GM18861 (cell line): ENCODE results near the gene ODAD2.
"Not testable (repeated sequence)": the region's sequence is repeated elsewhere in the genome, so short reads cannot be mapped to it uniquely, and the experiment has no call there.

Experiments
- ATAC-seq: cut with Tn5 transposase; IDR thresholded peaks from one replicate; pipeline ENCODE4 v1.9.1; 2021; ENCODE audit not compliant: unreplicated experiment

The ODAD2 gene, protein sequence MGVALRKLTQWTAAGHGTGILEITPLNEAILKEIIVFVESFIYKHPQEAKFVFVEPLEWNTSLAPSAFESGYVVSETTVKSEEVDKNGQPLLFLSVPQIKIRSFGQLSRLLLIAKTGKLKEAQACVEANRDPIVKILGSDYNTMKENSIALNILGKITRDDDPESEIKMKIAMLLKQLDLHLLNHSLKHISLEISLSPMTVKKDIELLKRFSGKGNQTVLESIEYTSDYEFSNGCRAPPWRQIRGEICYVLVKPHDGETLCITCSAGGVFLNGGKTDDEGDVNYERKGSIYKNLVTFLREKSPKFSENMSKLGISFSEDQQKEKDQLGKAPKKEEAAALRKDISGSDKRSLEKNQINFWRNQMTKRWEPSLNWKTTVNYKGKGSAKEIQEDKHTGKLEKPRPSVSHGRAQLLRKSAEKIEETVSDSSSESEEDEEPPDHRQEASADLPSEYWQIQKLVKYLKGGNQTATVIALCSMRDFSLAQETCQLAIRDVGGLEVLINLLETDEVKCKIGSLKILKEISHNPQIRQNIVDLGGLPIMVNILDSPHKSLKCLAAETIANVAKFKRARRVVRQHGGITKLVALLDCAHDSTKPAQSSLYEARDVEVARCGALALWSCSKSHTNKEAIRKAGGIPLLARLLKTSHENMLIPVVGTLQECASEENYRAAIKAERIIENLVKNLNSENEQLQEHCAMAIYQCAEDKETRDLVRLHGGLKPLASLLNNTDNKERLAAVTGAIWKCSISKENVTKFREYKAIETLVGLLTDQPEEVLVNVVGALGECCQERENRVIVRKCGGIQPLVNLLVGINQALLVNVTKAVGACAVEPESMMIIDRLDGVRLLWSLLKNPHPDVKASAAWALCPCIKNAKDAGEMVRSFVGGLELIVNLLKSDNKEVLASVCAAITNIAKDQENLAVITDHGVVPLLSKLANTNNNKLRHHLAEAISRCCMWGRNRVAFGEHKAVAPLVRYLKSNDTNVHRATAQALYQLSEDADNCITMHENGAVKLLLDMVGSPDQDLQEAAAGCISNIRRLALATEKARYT

DNA sequence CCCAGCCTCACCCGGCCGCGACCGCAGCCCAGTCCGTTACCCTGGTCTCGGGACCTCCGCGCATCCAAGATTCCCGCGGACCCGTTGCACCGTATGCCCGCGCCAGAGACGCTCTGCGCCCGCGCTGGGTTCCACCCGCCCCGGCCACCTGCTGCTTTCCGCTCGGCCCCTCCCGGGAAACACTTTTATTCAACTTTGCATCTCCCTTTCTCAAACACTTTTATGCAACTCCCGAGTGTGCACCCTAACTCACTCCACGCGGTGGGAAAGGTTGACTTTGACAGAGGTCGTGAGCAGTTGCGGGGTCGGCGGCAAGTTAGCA lies at the start of gene ODAD2:
ODAD2 (minus strand) TSS at position 126 of the 322 bp plus-strand sequence. CDS start 3,937 bp downstream, outside the sequence.
- ATAC-seq: no peak

DNA sequence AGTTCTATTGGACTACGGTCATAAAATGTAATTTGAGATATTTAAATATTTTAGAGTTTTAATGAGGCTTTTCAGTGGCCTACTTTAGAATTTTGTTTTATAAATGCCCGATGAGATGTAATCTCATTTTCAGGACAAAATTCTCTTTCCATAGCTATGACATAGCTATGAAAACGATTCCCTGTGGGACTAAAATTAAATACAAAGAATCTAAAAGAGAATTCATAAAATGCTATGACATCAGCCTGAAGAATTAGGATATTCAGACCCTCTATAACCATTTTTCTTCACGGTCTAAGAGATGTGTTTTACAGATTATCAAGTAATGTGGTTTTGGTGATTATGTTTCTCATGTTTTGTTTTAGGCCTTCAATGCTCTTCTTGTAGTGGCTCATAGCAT lies 48.2 kb upstream of the ODAD2 start:
- no peak for ATAC-seq

DNA sequence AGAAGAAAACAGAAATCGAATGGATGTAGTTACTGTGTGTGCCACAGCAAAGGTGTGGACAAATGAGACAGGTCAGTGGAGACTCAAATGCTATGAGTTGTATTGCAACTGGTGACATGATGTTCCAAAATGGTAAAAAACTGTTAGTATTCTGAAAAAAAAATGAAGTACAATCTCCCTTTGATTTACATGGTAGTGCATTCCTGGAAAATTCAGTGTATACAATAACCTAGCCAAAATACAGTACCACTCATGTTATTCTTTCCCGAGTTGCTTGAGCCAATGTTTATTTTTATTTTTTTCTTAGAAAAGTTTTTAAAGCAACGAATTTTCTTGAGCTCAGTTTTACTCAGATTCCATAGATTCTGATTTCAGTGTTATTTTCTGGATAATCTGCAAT lies 47.7 kb upstream of the ODAD2 start:
- no peak for ATAC-seq

DNA sequence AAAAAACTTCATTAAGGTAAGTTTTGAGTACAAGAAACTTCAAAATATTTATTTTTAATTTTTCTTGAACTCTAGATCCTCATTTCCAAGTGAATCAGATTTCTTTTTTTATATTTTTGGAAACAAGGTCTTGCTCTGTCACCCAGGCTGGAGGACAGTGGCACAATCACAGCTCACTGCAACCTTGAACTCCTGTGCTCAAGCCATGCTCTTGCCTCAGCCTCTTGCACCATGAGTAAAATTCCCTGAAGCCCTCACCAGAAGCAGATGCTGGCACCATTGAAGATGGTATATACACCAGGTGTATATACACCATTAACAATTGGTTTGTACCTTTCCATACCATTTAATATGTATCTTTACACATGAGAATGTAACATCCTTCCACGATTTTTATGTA lies 45.1 kb upstream of the ODAD2 start:
- ATAC-seq: no peak

DNA sequence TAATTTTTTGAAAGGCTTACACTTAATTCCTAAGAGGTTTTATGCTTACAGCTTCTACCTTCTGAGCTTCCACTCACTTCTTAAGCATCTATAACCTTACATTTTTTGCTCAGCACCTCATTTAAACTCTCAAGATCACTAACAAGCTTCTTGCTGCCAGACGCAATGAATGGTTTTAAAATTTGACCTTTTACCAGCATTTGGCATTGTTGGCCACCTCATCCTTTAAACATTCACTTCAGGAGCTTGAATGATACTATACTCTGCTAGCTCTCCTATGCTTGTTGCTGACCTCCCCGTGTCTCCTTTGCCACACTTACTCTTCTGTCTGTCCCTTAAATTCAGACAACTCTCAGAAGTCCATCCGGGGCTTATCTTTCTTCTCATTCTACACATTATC lies 37.7 kb upstream of the ODAD2 start:
- no peak for ATAC-seq

DNA sequence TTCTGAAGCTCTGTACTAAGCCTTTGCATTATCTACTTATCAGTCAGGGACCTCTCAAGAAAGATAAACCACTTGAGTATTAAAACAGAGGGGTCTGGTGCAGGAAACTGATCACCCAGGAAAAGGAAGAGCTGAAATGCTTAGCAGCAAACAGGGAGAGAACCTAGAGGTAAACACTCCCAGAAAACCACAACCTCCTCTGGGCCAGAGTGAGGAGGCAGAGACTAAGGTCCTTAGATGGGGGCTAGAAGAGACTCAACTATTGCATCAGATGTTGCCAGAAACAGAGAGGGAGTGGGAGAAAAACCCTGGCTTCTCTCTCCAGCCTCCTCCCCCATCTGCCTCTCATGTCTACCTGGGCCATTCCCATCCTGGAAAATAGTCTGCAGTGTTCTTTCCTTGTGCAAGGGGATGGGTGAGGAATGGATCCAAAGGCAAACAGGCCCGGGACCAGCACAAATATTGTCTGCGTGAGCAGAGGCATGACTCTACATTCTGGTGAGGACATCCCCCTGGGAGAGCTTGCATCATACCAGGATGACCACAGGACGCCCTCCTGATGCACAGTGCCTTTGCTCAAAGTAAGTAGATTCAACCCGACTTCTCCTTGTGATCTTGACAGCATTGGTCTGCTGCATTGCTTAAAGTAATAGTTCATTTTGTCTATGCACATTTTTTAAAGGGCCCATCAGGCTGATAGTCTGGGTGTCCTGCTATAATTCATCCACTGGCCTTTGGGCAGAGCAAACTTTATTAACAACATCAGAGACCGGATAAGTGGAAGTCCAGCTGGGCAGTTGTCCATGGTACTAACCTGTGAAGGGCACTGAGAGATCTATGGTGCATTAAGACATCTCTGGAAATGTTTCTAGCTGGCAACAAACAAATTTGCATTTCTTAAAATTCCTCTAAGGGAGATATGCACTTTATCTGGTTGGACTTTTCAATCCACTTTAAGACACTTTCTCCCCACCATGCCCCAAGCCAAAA lies 22.4 kb upstream of the ODAD2 start:
- no peak for ATAC-seq

DNA sequence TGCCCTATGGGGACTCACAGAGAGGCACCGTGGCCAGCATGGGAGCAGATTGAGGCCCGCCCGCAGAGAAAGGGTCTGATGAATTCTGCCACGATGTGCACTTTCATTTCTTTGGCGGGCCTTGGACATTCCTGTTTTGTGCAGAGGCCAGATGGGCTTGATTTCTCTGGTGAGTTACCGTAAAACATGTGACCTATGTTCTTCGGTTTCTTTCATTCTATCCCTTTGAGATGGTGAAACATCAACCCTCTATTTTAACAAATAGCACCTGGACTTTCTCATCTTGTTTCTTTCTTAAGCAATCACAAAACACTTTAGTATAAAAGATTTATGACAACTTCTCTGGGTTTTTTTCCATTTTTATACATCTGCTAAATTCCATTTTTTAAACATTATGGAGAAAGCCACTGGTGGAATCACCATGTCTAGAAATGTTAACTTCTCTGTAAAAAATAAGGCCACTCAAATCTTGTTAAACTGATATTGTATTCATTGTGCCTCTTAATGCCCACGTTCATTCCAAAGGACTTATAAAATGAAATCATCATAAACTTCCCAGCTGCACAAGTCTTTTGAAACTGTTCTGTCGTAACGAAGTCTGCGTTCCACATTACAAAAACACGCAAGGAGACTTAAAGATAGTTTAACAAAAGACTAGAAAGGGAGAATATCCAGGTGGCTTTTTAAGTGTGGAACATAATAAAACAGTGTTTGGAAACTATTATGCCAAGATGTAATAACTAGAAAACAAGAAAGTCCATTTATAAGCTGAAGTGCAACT lies 21.4 kb upstream of the ODAD2 start:
- no peak for ATAC-seq

DNA sequence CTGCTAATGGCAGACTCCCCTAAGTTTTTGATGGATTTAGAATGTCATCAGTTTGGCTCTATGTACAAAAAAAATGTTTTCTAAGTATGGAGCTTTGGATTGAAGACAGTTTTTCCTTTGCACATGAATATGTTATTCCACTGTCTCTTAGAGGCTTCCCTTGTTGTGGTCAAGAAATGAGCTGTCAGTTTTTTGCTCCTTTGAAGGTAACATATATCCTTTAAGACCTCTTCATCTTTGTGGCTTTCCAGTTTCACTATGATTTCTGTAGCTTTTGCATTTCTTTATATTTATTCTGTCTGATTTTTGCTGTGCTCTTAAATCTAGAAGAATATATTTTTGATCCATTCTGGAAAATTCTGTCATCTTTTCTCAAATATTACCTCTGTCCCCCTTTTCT lies 15.8 kb upstream of the ODAD2 start:
- no peak for ATAC-seq

DNA sequence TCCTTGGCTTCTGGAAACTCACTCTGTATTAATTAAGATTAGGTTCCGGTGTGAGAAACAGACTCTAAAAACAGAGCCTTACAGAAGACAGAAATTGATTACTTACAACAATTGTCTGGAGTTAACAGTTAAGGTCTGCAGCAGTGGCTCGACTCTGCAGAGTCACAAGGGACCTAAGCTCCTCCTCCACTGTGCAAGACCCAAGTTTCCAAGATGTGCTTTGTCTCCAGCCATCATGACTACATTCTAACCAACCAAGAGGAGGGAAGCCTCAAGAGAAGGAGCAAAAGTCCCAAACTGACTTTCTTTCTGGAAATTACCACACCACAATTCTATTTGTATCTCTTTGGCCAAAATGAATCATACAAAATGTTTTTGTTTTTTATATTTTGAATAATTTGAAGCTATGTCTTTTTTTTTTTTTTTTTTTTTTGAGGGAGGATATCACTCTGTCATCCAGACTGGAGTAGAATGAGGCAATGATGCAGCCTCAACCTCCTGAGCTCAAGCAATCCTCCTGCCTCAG lies 14.2 kb upstream of the ODAD2 start:
- no peak for ATAC-seq

DNA sequence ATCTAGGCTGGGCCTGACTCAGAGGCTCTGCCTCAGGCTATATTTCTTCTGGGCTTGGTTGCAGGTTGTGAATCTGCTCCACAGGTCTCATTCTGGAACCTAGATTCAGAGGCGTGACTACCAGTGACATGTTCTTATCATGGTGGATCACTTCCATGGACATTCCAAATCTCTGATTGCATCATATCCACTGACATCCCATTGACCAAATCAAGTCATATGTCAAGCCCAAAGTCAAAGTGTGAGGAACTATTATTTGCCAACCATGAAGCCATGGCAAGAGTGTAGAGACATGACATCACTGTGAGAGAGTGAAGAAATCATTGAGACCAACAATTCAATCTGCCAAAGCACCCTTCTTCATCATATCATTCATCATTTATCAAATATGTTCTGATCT lies 11.9 kb upstream of the ODAD2 start:
- ATAC-seq: no peak

DNA sequence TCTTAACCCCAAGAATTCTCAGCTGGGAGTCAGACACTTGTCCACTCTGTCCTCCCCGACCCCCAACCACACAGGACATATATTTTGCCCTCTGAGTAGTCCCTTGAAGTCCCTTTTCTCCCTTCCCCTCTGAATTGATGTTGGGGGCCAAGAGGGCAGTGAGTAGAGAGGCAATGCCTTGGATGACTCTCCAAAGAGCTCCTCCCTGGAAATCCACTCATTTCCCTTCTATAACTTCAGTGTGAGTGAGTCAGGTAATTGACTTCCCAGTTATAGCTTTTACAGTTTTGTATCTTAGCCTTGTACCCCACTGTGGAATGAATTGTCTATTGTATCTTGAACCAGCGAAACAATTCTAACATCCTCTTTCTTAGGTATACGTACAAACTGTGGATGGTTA lies 9.2 kb upstream of the ODAD2 start:
- no peak for ATAC-seq

DNA sequence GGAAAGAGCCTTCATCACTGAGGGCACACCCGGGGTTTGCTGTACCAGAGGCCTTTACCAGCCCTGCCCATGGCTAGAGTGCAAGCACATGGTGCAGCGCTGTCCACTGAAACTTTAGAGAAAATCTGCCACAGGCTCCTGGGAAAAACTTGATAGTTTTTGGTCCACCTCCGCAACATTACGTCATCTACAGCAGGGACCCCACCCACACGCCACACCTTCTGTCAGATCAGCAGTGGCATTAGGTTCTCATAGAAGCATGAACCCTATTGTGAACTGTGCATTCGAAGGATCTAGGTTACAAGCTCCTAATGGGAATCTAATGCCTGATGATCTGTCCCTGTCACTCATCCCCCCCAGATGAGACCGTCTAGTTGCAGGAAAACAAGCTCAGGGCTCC lies 2.5 kb upstream of the ODAD2 start:
- no peak for ATAC-seq

DNA sequence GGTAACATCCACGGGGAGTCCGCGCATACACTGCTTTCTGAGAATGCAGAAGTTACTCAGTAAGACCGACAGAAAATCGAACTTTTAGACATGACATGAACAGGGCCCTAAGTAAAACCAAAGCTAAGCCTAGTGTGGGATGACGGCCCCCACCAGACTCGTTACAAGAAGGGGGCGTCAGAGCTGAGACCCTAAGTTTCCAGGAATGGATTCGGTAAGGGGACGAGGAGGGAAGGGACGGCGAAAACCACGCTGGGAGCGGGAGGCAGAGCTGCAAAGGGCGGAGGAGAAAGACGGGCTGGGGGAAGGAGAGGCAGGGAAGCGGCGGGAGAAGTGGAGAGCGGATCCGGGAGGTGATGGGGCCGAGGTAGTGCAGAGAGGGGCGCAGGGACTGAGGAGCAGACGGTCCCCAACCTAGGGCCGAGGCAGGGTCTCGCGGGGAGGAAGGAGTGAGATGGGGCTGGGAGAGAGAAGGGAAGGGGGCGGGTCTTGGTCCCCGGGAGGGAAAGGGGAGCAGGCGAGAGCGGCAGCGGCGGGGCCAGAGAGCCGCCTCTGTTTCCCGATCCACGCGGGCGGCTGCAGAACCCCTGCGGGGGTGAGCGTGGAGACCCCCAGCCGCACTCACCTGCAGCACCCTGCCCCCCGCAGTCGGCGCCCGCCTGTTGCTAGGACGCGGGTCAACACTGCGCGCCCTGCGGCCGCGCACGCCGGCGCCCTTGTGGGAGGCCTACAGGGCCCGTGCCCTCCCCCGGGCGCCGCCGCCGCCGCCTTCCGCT lies 513 bp downstream of the ODAD2 start:
- ATAC-seq: no peak

DNA sequence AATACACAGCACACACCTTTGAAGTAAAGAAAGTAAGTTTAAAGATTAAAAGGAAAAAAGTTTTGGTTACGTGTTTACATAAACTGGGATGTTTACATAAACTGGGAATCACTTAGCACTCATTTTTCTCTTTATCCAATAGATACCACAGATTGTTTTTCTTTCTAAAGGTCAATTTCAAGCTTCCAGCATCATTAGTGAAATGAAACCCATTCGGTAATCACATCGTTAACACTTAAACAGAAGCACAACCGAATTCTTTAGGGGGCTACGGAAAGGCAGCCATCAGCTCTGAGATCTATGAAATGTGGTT lies 1.1 kb downstream of the ODAD2 start:
- no peak for ATAC-seq

DNA sequence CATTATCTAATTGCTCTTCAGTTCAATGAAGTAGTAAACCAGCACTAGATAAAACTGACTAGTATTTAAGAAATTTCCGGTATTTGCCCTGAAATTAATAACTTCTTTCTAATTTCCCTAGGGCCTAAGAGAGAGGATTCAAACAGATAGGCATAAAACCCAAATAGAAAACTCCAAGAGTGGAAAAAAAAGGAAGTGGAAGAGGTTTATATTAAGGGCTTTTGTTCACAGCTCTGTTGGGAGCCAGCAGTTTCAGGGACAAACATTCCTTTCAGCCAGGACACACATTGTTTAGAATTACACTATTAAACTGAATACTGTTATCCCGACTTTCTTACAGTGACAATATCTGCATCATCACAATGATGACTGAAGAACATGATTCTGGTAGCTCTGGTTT lies 3.6 kb downstream of the ODAD2 start:
- no peak for ATAC-seq

DNA sequence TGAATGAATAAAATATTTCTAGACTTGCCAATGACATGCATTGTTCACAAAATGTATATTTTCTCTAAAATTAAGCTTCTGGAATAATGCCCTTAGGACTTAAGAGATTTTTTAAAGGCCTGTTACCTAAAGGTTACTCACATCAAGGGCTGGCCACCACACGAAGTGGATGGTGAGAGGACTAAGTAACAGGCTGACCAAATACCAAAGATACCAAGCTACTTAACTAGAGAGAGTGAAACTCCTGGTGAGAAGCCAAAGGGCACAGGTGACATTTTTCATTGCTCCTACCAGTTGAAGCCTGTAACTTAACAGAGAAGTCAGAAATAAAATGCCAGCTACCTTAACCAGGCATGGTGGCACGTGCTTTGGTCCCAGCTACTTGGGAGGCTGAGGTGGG lies 9.5 kb downstream of the ODAD2 start:
- ATAC-seq: not testable (repeated sequence)

DNA sequence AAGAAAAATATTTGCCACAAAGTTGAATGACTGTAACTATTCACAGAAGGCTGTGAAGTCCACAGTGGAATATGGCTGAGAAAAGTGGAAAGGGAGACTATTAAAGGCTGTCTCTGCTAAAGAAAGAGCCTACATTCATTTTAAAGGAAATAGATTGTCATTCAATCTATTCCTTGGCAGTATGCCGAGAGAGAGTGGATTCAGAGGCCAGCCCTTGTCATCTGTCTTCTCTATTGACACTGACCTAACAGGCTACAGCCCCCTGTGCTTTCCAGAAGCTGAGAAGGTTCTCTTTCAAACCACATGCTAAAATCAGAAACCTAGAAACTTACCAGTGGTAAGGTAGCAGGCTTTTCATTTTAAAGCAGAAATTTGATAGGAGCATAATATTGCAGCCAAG lies 12.1 kb downstream of the ODAD2 start:
- ATAC-seq: no peak

DNA sequence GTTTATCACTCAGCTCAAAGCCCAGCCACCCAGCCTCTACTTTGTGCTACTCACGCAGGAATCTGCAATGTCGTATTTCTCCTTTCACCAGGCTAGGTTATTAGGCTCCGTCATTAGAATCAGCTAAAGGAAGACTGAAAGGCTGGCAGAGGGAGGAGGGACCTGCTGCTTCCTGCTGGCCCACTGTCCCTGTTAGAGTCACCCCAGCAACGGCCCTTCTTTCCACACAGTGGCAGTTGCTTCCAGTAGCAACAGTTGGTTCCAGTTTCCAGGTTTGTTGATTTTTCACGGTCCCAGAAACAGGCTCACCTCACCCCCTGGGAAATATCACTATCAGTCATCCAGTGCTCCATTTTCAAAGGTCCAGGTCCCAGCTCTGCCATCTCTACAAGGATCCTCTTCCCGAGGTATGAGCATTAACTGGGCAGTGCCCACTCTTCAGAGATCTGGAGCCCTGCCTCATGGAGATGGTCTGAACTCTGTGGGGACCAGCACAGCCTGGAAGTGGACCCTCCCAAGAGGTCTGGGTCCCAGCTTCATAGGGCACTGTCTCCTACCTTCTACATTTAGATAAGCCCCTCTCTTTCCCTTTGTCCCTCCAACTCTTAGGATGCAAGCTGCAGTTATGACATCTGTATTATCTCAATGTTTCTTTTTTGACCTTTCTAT lies 15.9 kb downstream of the ODAD2 start:
- ATAC-seq: no peak

DNA sequence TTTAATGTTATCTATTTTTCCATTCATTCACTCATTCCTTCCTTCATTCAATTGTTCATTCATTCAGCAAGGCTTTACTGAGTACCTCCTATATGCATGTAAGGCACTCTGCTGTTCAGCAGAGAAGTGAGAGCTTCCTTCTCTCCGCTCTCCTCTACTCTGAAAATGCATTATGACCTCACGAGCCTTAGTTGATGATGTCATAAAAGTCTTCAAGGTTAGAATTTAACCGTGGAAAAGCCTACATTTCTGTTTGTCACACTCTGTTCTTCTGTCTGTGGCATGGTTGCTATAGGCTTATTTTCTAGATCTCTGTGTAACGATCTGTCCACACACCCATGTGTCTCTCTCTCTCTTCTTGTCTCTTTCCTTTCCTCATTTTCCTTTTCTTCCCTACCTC lies 17.1 kb downstream of the ODAD2 start:
- no peak for ATAC-seq
